Measurements from ENCODE around the gene KRT77. TPM values are rescaled to one million over a fixed set of nuclear protein-coding genes. Genes with fewer than 3 reads are reported as not detected.

The KRT77 gene
- total RNA-seq = not detected in 2 replicates

DNA sequence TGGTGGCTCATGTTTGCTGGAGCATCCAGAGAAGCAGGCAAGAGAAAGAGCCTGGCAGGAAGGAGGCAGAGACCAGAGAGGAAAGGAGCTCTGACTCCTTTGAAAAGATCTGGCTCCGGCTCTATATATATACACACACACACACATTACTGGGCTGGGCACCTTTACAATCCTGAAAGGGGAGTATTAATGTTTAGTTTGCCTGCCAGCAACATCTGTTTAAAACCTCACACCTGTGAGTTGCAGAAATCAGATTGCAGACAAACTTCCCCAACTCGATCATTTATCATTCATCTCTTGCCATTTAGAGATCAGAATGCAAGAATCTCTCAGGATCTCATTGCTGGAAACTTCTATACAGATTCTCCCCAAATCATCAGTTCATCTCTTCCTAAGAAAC is at the start of gene KRT77:
Gene KRT77, minus strand, starts transcription at position 101 of the 400 bp plus-strand sequence. Its CDS starts 90 bp downstream, at position 11.

GRCh38 chr12:52680363-52680762 is 23.0 kb downstream of the KRT77 start, which contains the start of gene KRT1:
KRT1 (minus strand) TSS chr12:52680407; CDS start chr12:52680348, 59 bp downstream.

GRCh38 chr12:52651726-52652261 is 51.5 kb downstream of the KRT77 start, which contains the start of gene KRT2:
KRT2 (minus strand) TSS chr12:52652211; CDS start chr12:52652142, 69 bp downstream.

Other genes starting within 250 kb of the KRT77 start
- gene KRT6C, start 229.7 kb downstream of the KRT77 start, total RNA-seq = 171 and 249 TPM in 2 replicates
- 14,274 and 14,814 TPM in 2 replicates for gene KRT6A, start 210.3 kb downstream of the KRT77 start, total RNA-seq
- 6,718 and 16,450 TPM in 2 replicates for gene KRT5, start 183.1 kb downstream of the KRT77 start, total RNA-seq
- gene KRT71, start 150.4 kb downstream of the KRT77 start, total RNA-seq = not detected in 2 replicates
- 0.36 TPM in 1 of 2 replicates, not detected in the other for gene KRT74, start 129.7 kb downstream of the KRT77 start, total RNA-seq
- not detected in 2 replicates for gene KRT72, start 102.1 kb downstream of the KRT77 start, total RNA-seq
- not detected in 2 replicates for gene KRT73, start 85.0 kb downstream of the KRT77 start, total RNA-seq
- gene KRT2, start 51.3 kb downstream of the KRT77 start, total RNA-seq = not detected in 2 replicates
- 0.34 TPM in 1 of 2 replicates, not detected in the other for gene KRT1, start 23.1 kb downstream of the KRT77 start, total RNA-seq
- not detected in 2 replicates for gene KRT76, start 73.8 kb upstream of the KRT77 start, total RNA-seq
- under 0.01 TPM in 1 of 2 replicates, not detected in the other for gene KRT3, start 92.6 kb upstream of the KRT77 start, total RNA-seq
- gene KRT4, start 110.6 kb upstream of the KRT77 start, total RNA-seq = 1.0 and 33.2 TPM in 2 replicates
- under 0.01 and 0.07 TPM in 2 replicates for gene KRT79, start 130.8 kb upstream of the KRT77 start, total RNA-seq
- gene KRT78, start 145.5 kb upstream of the KRT77 start, total RNA-seq = 0.36 and 6.2 TPM in 2 replicates
- 172 and 194 TPM in 2 replicates for gene KRT8, start 201.6 kb upstream of the KRT77 start, total RNA-seq
- 181 and 366 TPM in 2 replicates for gene KRT18, start 245.6 kb upstream of the KRT77 start, total RNA-seq

Measured in nasal cavity respiratory epithelium epithelial cell of viscerocranial mucosa (primary cell).